Measurements from ENCODE around the gene HOXD11.

Gene HOXD11

DNA sequence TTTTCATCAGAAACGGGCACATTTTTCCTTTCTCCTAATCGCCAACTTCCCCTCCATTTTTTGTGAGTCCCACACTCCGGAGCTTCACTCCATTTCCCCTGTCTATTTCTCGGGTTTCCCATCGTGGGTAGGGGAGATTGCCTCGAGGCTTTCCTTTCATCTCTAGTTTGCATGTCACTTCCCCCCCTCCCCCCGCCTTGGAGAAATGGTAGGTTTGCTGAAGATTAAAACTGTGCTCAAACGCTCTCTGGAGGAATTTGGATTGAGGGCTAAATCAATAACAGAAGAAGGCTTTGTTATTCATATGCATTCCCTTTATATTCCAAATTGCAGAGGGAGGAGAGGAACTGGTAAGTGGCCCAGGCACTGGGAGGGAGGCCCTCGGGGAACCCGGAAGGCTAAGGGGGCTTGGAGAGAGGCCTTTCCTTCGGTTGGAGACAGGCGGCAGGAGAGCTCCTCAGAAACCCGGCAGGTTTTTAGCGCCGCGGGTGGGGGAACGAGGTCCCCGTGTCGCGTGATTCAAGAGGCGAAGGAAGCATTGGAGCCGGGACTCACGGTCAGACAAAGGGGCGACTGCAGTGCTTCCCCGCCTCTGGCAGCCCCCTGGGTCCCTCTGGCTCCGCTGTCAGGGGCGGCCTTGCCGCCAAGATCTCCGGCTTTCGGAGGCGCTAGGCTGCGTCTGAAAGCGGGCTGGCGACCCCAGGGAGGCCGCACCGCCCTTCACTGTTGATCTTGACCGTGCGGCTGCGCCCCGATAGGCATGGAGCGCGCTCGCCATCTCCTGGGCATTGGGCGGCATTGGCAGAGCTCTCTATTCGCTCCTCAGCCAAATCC lies 9.9 kb upstream of the HOXD11 start:
- peak overlapping the region; percentile 13 to 49 for H3K4me3 ChIP-seq
- intact Hi-C loops (cut with DNase I; ENCODE audit: low total_unique reads), result loop anchor here (5.0 kb wide), 1 partner anchor 730 kb away; no protein-coding TSS in a partner anchor
- no peaks in the 10 kb centered on the region for H3K36me3 ChIP-seq
- no peak overlapping the region for H3K27ac ChIP-seq
- H3K4me1 ChIP-seq, result peaks cover 0 to 58% (median 49%) of the 10 kb centered on the region in 4 donors
- peaks cover 14 to 100% of the 10 kb centered on the region in 2 donors for H3K27me3 ChIP-seq
- no peaks in the 10 kb centered on the region for H3K9me3 ChIP-seq
- TF ChIP-seq, protein P1, sequence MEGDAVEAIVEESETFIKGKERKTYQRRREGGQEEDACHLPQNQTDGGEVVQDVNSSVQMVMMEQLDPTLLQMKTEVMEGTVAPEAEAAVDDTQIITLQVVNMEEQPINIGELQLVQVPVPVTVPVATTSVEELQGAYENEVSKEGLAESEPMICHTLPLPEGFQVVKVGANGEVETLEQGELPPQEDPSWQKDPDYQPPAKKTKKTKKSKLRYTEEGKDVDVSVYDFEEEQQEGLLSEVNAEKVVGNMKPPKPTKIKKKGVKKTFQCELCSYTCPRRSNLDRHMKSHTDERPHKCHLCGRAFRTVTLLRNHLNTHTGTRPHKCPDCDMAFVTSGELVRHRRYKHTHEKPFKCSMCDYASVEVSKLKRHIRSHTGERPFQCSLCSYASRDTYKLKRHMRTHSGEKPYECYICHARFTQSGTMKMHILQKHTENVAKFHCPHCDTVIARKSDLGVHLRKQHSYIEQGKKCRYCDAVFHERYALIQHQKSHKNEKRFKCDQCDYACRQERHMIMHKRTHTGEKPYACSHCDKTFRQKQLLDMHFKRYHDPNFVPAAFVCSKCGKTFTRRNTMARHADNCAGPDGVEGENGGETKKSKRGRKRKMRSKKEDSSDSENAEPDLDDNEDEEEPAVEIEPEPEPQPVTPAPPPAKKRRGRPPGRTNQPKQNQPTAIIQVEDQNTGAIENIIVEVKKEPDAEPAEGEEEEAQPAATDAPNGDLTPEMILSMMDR (IDR thresholded peaks at IDR 0.05), result peak; percentile 77 to 94
- DNase-seq, result peak in 1 of 2 donors; percentile 59

DNA sequence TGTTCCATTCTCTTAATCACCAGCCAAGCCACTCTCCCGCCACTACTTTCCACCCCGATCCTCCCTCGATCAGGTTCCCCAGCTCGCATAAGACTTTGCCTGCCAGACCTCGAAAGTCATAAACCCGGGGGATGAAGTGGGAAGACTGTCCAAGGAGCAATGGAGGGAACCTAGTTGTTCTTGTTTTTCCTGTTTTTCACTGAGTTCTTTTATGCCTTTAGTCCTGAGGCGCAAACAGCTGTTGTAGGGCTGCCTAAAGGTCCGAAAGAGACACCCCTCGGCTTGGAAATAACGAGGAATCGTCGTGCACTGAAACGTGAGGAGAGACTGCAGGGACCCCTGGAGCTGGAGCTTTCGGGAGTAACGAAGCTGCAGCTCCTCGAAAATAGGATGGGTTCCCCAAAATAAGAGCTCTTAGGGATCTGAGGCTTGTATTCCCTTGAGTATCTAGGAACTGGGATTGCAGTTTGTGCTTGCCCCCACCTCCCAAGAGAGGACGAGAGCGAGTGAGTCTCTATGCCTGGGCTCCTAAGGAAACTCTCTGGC lies 9.2 kb upstream of the HOXD11 start:
- no peaks in the 10 kb centered on the region for H3K36me3 ChIP-seq
- intact Hi-C loops (cut with DNase I; ENCODE audit: low total_unique reads), result loop anchor here (5.0 kb wide), 1 partner anchor 731 kb away; no protein-coding TSS in a partner anchor
- peak overlapping the region; percentile 13 to 49 for H3K4me3 ChIP-seq
- no peaks in the 10 kb centered on the region for H3K9me3 ChIP-seq
- H3K4me1 ChIP-seq, result peaks cover 0 to 51% (median 43%) of the 10 kb centered on the region in 4 donors
- DNase-seq, result no peak
- H3K27me3 ChIP-seq, result peaks cover 11 to 100% of the 10 kb centered on the region in 2 donors
- TF ChIP-seq, protein P1 (IDR thresholded peaks at IDR 0.05), result no peak
- H3K27ac ChIP-seq, result no peak overlapping the region

DNA sequence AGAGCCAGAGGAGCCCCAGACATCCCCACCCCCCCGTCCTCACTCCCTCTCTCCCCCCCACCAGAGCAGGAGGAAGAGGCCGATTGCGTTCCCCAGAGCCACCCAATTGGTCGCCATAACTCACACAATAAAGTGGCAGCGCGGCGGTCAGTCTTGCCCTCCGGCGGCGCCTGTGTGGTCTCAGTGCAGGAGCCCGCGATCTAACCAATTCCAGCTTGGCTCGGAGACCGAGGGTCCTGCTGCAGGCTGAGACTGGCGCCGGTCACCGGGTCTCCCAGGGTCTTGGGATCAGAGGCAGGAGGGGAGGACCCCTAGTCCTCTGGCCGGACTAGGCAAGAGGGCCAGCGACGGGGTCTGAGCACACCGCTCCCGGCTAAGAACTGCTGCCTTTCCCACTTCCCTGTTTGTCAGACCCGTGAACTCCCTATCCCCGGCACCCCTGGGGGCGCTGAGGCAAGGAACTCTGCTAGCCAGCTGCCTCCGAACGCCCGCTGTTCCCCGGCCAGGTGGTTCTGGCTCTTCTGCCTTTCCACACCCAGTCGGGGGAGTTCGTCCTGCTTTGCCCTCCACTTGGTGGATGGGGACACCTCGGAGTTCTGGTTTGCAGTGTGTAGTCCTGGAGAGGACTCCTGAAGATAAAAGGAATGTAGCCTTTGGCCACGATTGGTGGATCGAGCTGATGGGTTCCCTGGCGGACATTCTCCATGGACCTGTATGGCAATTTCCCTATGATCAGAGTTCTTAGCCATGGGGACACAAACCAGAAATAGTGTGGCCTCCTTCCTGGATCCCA lies 8.5 kb upstream of the HOXD11 start:
- Histone ChIP-seq H3K4me3 (no peak overlapping the region), H3K4me1 (peaks cover 0 to 44% (median 37%) of the 10 kb centered on the region in 4 donors), H3K27ac (no peak overlapping the region), H3K36me3 (no peaks in the 10 kb centered on the region), H3K9me3 (no peaks in the 10 kb centered on the region), H3K27me3 (peaks cover 11 to 100% of the 10 kb centered on the region in 2 donors)
- TF ChIP-seq, protein P1 (IDR thresholded peaks at IDR 0.05), result no peak
- intact Hi-C loops (cut with DNase I; ENCODE audit: low total_unique reads), result loop anchor here (5.0 kb wide), 1 partner anchor 731 kb away; no protein-coding TSS in a partner anchor
- no peak for DNase-seq

DNA sequence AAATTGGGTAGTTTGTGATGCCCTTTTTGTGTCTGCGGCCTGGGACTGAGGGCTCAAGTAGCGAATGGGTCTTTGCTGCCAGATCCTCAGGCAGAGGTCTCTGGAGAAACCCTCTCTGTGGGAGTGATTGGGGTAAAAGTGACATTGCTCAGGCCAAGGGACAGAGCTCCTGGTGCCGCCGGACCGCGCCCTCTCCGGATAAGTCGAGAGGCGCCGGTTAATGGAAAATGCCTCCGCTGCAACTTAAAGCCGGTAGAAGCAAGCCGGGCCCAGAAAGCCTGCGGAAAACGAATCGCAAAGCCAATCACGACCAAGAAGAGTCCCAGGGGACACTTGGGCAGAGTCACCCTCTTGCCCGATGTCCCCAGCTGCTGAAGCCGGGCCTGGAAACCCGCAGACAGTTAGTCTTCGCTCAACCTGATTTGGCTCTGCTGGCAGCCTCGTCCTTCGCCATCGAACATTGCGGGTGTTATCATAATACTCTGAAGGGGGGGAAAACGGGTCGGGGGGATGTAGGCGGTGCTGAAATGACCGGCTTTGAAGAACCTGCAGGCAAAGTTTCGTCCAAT lies 7.8 kb upstream of the HOXD11 start:
- Histone ChIP-seq H3K27ac (no peak overlapping the region), H3K9me3 (no peaks in the 10 kb centered on the region), H3K36me3 (no peaks in the 10 kb centered on the region), H3K27me3 (peaks cover 11 to 100% of the 10 kb centered on the region in 2 donors), H3K4me3 (no peak overlapping the region), H3K4me1 (peaks cover 0 to 49% (median 40%) of the 10 kb centered on the region in 4 donors)
- no peak for DNase-seq
- intact Hi-C loops (cut with DNase I; ENCODE audit: low total_unique reads), result loop anchor here (5.0 kb wide), 1 partner anchor 732 kb away; no protein-coding TSS in a partner anchor
- TF ChIP-seq, protein P1 (IDR thresholded peaks at IDR 0.05), result no peak
